Upper lobe of left lung (tissue), 6 donors: Measurements from ENCODE around the gene PALM3. TPM values are rescaled to one million over a fixed set of nuclear protein-coding genes. Genes with fewer than 3 reads are reported as not detected.
"Not testable (repeated sequence)": the region's sequence is repeated elsewhere in the genome, so short reads cannot be mapped to it uniquely, and the experiment has no call there.

ENCODE experiments used
- ATAC-seq, 2 donors: fragments of 200-7000 bp; cut with Tn5 transposase; one replicate each; pipeline ENCODE4 v1.9.1; 2022; ENCODE audit warnings: mild to moderate bottlenecking in 2 of 2, moderate library complexity in 2 of 2; ENCODE audit not compliant: low FRiP score in 2 of 2
- DNase-seq, 2 donors: peaks; one replicate each; pipeline ENCODE4 v3.0.0-alpha.2; 2019 to 2020
- H3K27ac ChIP-seq, 4 donors: fragments of 200-600 bp; sonication (generic); one replicate each; pipeline ENCODE4 v1.5.1; 2016 to 2019
- H3K27me3 ChIP-seq, 4 donors: fragments of 200-600 bp; sonication (generic); one replicate each; pipeline ENCODE4 v1.5.1; 2017 to 2019
- H3K36me3 ChIP-seq, 4 donors: fragments of 200-600 bp; sonication (generic); one replicate each; pipeline ENCODE4 v1.5.1; 2016 to 2019
- H3K4me1 ChIP-seq, 4 donors: fragments of 200-600 bp; sonication (generic); one replicate each; pipeline ENCODE4 v1.5.1; 2018 to 2019
- H3K4me3 ChIP-seq, 4 donors: fragments of 200-600 bp; sonication (generic); one replicate each; pipeline ENCODE4 v1.5.1; 2017 to 2019; ENCODE audit warnings: mild to moderate bottlenecking in 2 of 4, moderate library complexity in 1 of 4
- H3K9me3 ChIP-seq, 4 donors: fragments of 200-600 bp; sonication (generic); one replicate each; pipeline ENCODE4 v1.5.1; 2018 to 2019
- EP300 ChIP-seq, 4 donors: sonication (generic); formaldehyde crosslinking; IDR thresholded peaks; one replicate each; pipeline ENCODE4 v1.5.1; 2017; ENCODE audit warnings: antibody characterized with exemption in 4 of 4, control low read depth in 2 of 4
- POLR2A ChIP-seq, 4 donors: fragments of 450-650 bp; IDR thresholded peaks; one replicate each; pipeline ENCODE4 v1.5.1; 2016 to 2017; ENCODE audit warnings: antibody characterized with exemption in 4 of 4, mild to moderate bottlenecking in 2 of 4
- POLR2AphosphoS5 ChIP-seq, 2 donors: sonication (generic); formaldehyde crosslinking; IDR thresholded peaks; one replicate each; pipeline ENCODE4 v1.5.1; 2017; ENCODE audit warnings: antibody characterized with exemption in 2 of 2
- WGBS, 2 donors: methylation state at CpG; one replicate each; pipeline ENCODE4 v1.1.5; 2017 to 2018; 5-methylcytosine and 5-hydroxymethylcytosine counted together
- total RNA-seq, 6 donors: library from RNA; depleted of rRNA in 4 of 6; stranded (reverse); fragments of >200 nt in 4 of 6; gene quantifications; one replicate each; pipeline versions ENCODE4 v1.1.0 to v1.2.1, GENCODE V29; 2016 to 2021
- TF ChIP-seq, protein P1 (sequence below), 6 experiments: fragments of 450-650 bp in 4 of 6; fragments of 200-600 bp in 2 of 6; sonication (generic) in 2 of 6; IDR thresholded peaks; one replicate each; pipeline ENCODE4 v1.5.1; 2016 to 2019; ENCODE audit warnings: antibody characterized with exemption in 6 of 6
- donor health status: DM: no; HTN: no; CAD: no; lungs with moderate emphysema.
- donor health status: DM: no; HTN: yes; CAD: no; lungs with severe emphysema.

Gene PALM3
- total RNA-seq, 6 donors from 2014 or later, result 0.15 to 123 (median 11.0) TPM

DNA sequence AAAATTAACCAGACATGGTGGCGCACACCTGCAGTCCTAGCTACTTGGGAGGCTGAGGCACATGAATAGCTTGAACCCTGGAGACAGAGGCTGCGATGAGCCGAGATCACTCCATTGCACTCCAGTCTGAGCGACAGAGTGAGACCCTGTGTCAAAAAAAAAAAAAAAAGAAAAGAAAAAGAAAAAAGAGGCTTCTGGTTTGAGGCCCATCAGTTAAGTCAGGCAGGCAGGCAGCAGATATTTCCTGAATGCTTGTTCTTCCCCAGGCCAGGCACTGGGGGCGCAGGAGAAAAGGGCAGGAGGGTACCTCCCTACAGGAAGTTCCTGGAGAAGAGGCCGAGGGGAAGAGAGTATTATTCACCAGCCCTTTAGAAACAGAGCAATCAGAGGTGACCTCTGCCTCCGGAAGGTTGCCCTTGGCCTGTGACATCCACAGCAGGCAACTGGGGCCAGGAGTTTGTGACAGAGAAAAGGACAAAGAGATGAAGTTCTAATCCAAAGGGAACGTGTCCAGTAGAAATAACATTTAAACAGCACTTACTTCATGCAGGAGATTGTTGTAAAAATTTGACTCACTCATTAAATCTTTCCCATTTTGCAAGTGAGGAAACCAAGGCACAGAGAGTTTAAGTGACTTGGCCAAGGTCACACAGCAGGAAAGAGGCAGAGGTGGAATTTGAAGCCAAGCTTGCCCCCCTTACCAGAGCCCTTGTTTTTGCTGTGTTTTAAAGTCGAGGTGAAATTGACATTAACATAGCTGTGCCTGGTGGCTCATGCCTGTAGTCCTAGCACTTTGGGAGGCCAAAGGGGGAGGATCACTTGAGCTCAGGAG lies 38.3 kb downstream of the PALM3 start:
- DNase-seq (peak in 1 of 2 donors; percentile 58), ATAC-seq (peak; percentile 82 to 85)
- Histone ChIP-seq H3K27me3 (no peaks in the 10 kb centered on the region), H3K27ac (peak overlapping the region; percentile 49 to 72 (median 57)), H3K4me3 (no peak overlapping the region), H3K4me1 (peaks cover 0 to 26% (median 14%) of the 10 kb centered on the region in 4 donors), H3K36me3 (no peaks in the 10 kb centered on the region), H3K9me3 (no peaks in the 10 kb centered on the region)
- WGBS, 2 donors, result 46 to 49% methylated on average over 9 of the region's 9 CpGs
- TF ChIP-seq POLR2A (IDR thresholded peaks at IDR 0.05), result no peak
- no peak for TF ChIP-seq EP300 (IDR thresholded peaks at IDR 0.05)
- TF ChIP-seq, protein P1, sequence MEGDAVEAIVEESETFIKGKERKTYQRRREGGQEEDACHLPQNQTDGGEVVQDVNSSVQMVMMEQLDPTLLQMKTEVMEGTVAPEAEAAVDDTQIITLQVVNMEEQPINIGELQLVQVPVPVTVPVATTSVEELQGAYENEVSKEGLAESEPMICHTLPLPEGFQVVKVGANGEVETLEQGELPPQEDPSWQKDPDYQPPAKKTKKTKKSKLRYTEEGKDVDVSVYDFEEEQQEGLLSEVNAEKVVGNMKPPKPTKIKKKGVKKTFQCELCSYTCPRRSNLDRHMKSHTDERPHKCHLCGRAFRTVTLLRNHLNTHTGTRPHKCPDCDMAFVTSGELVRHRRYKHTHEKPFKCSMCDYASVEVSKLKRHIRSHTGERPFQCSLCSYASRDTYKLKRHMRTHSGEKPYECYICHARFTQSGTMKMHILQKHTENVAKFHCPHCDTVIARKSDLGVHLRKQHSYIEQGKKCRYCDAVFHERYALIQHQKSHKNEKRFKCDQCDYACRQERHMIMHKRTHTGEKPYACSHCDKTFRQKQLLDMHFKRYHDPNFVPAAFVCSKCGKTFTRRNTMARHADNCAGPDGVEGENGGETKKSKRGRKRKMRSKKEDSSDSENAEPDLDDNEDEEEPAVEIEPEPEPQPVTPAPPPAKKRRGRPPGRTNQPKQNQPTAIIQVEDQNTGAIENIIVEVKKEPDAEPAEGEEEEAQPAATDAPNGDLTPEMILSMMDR (IDR thresholded peaks at IDR 0.05), result peak; percentile 12 to 50 (median 45)
- no peak for TF ChIP-seq POLR2AphosphoS5 (IDR thresholded peaks at IDR 0.05)

DNA sequence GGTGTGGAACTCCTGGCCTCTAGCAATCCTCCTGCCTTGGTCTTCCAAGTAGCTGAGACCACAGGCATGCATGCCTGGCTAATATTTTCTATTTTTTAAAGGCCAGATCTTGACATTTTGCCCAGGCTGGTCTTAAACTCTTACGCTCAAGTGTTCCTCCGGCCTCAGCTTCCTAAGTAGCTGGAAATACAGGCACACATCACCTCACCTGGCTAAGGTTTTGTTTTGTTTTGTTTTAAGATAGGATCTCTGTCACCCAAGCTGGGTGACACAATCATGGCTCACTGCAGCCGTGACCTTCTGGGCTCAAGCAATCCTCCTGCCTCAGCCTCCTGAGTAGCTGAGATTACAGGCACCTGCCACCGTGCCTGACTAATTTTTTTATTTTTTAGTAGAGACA lies 39.4 kb downstream of the PALM3 start:
- DNase-seq, result peak in 1 of 2 donors; percentile 60
- TF ChIP-seq, protein P1 (IDR thresholded peaks at IDR 0.05), result no peak
- no peak for TF ChIP-seq POLR2AphosphoS5 (IDR thresholded peaks at IDR 0.05)
- TF ChIP-seq POLR2A (IDR thresholded peaks at IDR 0.05), result no peak
- TF ChIP-seq EP300 (IDR thresholded peaks at IDR 0.05), result no peak
- no peaks in the 10 kb centered on the region for H3K27me3 ChIP-seq
- peak overlapping the region in 3 of 4 donors; percentile 18 to 62 (median 58) for H3K27ac ChIP-seq
- no peaks in the 10 kb centered on the region for H3K36me3 ChIP-seq
- peaks cover 0 to 27% (median 17%) of the 10 kb centered on the region in 4 donors for H3K4me1 ChIP-seq
- no peak overlapping the region for H3K4me3 ChIP-seq
- H3K9me3 ChIP-seq, result no peaks in the 10 kb centered on the region
- 61 to 78% methylated on average over 4 of the region's 4 CpGs for WGBS, 2 donors
- peak in 1 of 2 donors; percentile 65 for ATAC-seq

DNA sequence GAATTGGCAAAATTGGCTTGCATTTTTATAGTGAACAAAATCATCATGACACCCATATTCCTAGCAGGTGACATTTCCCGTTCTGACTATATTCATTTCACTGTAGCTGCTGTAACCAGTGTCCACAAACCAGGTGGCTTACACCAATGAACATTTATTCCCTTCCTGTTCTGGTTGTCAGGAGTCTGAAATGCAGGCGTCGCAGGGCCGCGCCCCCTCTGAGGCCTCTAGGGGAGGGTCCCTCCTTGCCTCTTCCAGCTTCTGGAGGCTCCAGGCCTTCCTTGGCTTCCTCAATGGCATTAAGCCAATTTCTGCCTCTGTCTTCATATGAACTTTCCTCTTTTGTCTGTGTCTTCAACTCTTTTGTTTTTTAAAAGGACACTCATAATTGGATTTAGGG lies 40.4 kb downstream of the PALM3 start:
- TF ChIP-seq EP300 (IDR thresholded peaks at IDR 0.05), result no peak
- TF ChIP-seq, protein P1 (IDR thresholded peaks at IDR 0.05), result no peak
- TF ChIP-seq POLR2A (IDR thresholded peaks at IDR 0.05), result no peak
- no peak for TF ChIP-seq POLR2AphosphoS5 (IDR thresholded peaks at IDR 0.05)
- whole genome bisulfite sequencing, 2 donors, result 48 to 62% methylated on average over 5 of the region's 5 CpGs
- Histone ChIP-seq H3K4me1 (peaks cover 0 to 29% (median 17%) of the 10 kb centered on the region in 4 donors), H3K27me3 (no peaks in the 10 kb centered on the region), H3K36me3 (no peaks in the 10 kb centered on the region), H3K27ac (peak overlapping the region in 2 of 4 donors; percentile 18 to 31), H3K9me3 (no peaks in the 10 kb centered on the region), H3K4me3 (no peak overlapping the region)
- ATAC-seq (no peak), DNase-seq (no peak)

DNA sequence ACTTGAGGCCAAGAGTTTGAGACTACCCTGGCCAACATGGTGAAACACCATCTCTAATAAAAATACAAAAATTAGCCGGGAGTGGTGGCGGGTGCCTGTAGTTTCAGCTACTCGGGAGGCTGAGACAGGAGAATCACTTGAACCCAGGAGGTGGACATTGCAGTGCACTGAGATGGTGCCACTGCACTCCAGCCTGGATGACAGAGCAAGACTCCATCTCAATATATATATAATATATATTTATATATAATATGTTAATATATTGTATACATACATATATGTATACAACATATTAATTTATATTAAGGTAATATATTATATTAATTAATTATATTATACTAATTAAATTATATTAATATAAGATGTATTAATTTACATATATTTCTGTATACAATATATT lies 42.1 kb downstream of the PALM3 start:
- not testable (repeated sequence) for H3K9me3 ChIP-seq, H3K27ac ChIP-seq, ATAC-seq, DNase-seq, H3K4me3 ChIP-seq, H3K36me3 ChIP-seq, H3K27me3 ChIP-seq
- 82 to 90% methylated on average over 3 of the region's 3 CpGs for WGBS, 2 donors
- H3K4me1 ChIP-seq, result peaks cover 0 to 28% (median 17%) of the 10 kb centered on the region in 4 donors

DNA sequence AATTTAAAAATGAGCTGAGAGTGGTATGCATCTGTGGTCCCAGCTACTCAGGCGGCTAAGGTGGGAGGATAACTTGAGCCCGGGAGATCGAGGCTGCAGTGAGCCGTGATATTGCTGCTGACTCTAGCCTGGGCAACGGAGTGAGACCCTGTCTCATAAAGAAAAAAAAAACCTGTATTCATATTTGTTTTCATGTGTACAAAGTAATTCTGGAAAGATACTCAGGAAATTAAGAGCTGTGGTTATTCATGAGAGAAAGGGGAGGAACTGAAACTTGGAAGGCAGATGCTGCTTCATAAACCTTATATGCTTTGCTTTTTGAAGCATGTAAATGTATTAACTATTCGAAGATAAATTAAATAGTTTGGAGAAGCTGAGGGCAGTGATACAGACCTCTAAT lies 42.8 kb downstream of the PALM3 start:
- TF ChIP-seq, protein P1 (IDR thresholded peaks at IDR 0.05), result no peak
- TF ChIP-seq EP300 (IDR thresholded peaks at IDR 0.05) (no peak), POLR2A (IDR thresholded peaks at IDR 0.05) (no peak), POLR2AphosphoS5 (IDR thresholded peaks at IDR 0.05) (no peak)
- no peak for DNase-seq
- no peak for ATAC-seq
- H3K4me1 ChIP-seq, result peaks cover 0 to 25% (median 16%) of the 10 kb centered on the region in 4 donors
- H3K4me3 ChIP-seq, result no peak overlapping the region
- no peaks in the 10 kb centered on the region for H3K27me3 ChIP-seq
- WGBS, 2 donors, result 76 to 85% methylated on average over 6 of the region's 6 CpGs
- H3K9me3 ChIP-seq, result no peaks in the 10 kb centered on the region
- H3K36me3 ChIP-seq, result no peaks in the 10 kb centered on the region
- peak overlapping the region in 1 of 4 donors; percentile 75 for H3K27ac ChIP-seq
